GM21423 (cell line): ENCODE data around the gene ZKSCAN4.

Experiments used
- ATAC-seq: cut with Tn5 transposase; IDR thresholded peaks from one replicate; pipeline ENCODE4 v1.9.1; 2021; ENCODE audit warnings: mild to moderate bottlenecking, moderate library complexity; ENCODE audit not compliant: unreplicated experiment

Gene ZKSCAN4

DNA sequence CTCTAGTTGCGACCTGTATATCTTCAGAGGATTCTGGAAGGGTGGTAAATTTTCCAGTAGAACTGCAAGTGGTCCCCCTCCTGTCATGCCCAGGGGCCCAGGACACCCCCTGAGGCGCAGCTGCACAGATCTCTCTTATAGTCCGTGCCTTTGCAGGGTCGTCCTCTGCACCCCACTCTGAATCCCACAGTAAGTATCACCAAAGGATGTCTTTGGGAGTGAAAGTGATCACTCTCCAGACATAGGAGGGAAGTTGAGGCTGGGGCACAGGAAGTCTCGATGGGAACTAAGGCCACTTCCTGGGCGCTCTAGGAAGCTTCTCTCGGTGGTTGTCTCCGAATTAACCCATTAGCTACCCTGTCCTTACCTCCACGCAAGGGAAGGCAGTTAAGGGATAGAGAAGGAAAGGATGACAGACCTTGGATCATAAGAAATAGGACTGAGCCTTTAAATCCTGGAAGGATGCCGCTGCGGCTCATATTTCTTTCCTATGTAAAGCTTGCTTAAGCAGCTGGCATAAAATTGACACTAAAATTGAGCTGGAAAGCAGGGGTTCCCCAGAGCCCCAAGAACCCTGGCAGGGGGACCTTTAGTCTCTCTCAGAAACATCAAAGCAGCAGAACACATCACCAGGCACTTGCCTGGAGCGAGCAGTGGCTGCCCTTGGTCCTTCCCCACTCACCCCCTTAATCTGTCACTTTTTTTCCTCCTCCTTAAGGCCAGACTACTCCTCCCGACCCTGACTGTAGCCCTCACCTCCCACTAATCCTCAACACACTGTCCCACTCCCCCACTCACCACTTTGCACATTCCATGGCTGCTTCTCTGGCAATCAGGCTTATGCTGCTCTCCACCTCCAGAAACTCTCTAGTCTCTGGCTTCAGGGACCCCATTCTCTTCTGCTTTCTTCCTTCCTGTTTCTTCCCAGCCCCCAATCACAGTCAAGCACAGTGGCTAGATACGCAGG, at the start of gene ZKSCAN4:
TSS of gene ZKSCAN4 (minus strand) at position 261 of the 967 bp plus-strand sequence. CDS start 289 bp downstream, outside the sequence.
- ATAC-seq = peak; percentile 75

DNA sequence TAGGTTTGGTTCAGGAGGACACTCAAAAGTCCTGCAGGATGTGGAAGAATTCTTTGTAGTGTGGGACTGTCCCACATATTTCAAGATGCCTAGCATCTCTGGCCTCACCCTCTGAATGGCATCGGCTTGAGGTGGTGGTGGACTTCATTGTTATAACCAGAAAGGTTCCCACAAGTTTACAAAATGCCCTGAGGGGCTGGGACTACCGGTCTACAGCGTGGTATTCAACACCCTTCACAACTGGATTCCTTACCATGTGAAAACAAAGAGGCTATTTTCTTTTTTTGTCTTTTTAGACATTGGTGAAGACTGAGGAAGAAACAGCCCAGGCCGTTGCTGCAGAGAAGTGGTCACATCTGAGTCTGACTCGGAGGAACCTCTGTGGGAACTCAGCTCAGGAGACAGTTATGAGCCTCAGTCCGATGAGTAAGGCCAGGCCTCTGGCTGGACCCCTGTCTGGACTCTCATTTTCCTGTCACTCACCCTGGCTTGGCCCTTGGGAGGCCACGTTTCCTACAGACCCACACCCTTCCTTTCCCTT, 44.5 kb upstream of the ZKSCAN4 start:
- no peak for ATAC-seq

DNA sequence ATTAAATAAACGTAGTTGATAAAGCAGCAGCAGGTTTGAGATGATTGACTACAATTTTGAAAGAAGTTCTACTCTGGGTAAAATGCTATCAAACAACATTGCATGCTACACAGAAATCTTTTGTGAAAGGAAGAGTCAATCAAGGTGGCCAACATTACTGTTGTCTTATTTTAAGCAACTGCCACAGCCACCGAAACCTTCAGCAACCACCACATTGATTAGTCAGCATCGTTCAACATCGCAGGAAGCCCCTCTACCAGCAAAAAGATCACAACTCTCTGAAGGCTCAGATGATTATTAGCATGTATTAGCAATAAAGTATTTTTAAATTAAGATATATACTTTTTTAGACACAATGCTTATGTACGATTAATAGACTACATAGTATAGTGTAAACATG, 43.3 kb upstream of the ZKSCAN4 start:
- no peak for ATAC-seq

DNA sequence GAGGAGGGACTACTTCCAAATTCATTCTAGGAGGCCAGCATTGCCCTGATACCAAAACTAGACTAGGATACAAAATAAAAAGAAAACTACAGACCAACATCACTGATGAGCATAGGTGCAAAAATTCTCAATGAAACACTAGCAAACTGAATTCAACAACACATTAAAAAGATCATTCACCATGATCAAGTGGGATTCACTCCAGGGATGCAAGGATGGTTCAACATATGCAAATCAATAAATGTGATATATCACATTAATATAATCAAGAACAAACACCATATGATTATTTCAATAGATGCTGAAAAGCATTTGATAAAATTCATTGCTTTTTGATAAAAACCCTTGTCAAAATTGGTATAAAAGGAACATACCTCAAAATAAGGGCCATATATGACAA, 39.5 kb upstream of the ZKSCAN4 start:
- ATAC-seq = no peak

DNA sequence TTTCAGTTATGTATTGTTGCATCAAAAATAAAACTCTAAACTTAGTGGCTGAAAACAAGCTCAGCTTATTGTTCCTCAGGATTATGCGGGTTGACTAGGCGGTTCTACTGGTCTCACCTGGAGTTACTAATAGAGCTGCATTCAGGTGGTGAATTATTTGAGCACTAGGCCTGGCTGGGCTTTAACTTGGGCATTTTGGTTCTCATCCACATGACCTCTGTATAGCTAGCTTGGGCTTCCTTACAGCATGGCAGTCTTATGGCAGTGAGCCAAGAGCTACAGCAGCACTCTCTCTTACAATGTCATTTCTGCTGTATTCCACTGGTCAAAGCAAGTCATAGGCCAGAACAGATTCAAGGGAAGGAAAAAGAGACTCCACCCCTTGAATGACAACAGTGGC, 30.9 kb upstream of the ZKSCAN4 start:
- ATAC-seq = no peak

DNA sequence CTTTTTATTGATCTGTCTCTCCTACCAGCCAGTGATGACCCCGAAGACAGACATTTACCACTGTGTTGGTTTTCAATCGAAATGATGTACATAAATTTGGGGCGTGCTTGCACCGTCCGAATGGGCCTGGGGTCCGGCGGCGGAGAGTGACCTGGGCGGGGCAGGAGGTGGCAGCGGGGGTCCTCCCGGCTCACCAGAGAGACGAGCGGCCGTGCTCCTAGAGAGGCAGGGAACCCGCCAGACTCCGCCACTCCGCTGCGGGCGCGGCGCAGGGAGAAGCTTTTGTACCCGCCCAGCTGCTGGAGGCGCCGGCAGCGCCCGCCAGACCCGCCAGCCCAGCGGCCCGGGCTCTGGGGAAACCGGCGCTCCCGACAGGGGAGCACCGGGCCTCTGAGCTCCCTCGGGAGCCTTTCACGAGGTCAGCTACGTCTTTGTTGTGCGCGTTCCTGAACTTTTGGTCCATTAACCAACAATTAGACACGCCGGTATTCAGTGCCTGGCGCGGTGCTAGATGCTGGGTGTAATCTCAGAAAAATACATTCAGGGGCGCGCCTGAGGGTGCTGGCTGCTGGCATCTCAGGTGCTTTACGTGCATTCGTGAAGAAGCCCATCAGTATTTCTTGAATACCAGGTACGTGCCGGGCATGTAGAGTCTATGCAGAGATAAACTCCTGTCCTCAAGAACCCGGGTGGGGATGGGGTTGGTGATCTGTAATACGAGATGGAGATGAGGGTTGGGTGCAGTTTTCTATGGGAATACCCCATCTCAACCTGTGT, 29.4 kb upstream of the ZKSCAN4 start, which contains the start of gene PGBD1:
TSS of gene PGBD1 (plus strand) at position 285 of the 777 bp plus-strand sequence. CDS start 2,242 bp downstream, outside the sequence.
- peak; percentile 77 for ATAC-seq

DNA sequence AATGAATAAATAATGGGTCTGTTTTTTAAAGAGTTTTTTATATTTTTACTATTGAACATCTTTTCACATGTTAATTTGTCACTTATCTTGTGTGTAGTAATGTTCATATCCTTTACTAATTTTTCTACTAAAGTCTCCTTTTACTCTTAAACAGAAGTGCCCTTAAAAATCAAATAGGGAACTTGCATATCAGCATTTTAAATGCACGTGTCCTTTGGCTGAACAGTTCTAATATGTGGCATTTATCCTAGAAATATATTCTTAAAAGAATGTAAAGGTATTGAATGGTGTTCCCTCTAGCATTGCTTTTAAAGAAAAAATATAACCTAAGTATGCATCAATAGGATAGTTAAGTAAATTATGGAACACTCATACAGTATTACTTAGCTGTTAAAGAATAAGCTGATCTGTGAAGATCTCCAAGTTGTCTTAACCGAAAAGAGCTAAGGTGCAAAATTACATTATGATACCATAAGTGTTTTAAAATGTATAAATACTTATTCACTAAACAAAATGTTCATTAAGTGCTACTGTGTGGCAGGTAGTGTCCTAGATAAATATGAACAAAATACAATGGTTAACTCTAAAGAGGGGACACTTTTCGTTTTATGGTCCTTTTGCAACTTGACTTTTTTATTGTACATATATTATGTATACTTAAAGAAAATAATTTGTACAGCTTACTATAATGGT, 28.7 kb upstream of the ZKSCAN4 start:
- ATAC-seq = no peak

DNA sequence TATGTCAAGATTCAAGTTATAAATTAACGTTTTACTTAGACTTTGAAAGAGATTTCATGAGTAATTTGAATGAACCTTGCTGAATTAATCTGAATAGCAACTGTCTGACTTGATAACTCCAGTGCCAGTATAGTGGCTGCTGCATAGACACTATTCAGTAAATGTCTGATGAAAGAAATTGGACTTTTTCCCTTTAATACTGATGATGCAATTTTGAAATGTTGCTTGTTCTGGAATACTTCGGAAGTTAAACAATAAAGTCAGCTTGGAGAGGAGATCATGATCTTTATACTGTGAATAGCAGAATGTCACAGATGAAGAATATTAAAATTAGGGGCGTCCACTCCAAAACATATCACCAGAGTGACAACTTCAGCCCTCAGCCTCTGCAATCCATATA, 25.7 kb upstream of the ZKSCAN4 start:
- no peak for ATAC-seq

DNA sequence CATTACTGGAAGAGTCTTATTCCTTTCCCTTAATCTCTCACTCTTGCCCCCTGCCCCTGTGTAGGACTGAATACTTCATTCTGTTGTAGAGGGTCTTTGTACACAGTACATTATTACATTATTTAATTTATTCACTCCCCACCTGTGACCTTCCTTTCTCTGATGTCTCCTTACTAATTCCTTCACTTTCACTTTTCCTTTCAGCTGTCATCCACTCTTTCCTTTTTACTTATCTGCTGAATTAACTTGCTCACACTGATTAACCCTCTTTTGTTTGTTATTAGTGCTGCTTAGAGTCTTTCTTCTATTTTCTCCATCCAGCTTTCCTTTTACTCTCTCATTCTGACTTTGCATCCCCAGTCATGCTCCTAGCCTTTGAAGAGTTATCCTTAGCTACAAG, 22.8 kb upstream of the ZKSCAN4 start:
- ATAC-seq = no peak

DNA sequence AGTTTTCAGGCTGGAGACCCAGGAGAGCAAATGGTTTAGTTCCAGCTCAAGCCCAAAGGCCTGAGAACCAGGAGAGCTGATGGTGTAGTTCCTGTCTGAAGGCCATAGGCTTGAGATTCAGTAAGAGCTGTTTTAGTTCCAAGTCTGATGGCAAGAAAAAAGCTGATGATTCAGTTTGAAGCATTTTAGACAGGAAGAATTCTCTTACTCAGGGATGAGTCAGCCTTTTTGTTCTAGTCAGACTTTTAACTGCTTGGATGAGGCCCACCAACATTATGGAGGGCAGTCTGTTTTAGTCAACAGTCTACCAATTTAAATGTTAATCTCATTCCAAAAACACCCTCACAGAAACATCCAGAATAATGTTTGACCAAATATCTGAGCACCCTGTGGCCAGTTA, 17.4 kb upstream of the ZKSCAN4 start:
- no peak for ATAC-seq

DNA sequence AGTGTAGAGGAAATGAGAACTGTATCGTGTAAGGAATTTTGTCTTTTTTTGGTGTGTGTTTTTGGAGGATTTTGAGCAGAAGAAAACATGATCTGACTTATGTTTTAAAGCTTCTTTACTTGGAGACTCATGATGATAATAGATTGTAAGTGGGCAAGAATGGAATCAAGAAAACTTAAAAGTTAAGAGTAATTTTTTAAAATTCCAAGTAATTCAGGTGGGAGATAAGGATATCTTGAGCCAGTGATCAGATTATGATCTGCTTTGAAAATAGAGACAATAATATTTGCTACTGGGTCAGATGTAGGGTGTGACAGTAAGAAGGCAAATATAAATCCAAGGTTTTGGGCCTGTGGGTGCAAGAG, 15.6 kb upstream of the ZKSCAN4 start:
- no peak for ATAC-seq

DNA sequence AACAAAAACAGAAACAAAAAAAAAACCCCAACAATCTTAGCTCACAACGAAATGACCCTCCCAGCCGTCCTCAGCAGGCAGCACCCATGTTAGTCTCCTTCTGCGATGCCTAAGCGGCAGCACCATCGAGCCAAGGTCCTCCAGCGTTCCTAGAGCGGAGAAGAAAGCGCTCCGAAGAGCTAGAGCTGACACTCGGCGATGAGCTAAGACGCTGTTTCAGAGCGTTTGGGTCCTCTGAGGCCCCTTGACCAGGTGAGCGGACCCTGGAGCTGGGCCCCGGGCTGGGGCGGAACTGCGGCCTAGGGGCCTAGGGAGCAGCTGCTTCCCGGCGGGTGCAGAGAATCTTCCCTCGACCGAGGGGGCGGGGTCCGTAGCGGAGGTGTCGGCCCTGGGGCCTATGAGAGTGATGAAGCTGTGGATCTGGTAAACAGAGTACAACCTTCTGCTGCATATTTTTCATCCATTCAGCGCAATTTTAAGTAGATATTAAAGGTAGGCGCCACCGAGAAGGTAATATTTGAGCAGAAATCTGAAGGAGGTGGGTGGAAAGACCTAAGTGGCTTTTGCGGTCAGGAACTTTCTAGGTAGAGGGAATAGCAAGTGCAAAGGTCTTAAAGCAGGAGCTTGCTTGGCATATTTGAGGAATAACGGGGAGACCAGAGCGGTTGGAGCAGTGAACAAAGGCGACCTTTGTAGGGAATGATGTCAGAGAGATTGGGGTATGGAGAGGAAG, 15.1 kb upstream of the ZKSCAN4 start, which contains the start of gene ZSCAN26:
TSS of gene ZSCAN26 (plus strand) at position 182 of the 733 bp plus-strand sequence. CDS start 4,777 bp downstream, outside the sequence.
- ATAC-seq = peak; percentile 86

DNA sequence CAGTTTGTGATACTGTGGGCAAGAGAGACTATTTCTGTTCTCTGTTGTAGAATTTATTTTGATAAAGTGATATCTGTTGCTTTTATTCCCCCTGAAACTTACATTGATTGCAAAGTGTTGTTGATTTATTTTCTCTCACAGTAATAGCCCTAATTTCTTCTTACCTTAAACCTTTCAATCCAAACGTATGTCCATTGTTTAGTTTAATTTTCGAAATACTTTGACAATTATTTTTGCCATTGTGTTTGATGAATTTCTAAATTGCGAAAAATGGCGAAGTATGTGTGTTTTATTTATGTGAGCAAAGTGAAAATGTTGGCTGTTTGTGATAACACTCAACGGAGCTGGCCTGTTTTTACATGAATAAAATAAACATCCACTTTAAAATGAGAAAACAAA, 14.5 kb upstream of the ZKSCAN4 start:
- no peak for ATAC-seq

DNA sequence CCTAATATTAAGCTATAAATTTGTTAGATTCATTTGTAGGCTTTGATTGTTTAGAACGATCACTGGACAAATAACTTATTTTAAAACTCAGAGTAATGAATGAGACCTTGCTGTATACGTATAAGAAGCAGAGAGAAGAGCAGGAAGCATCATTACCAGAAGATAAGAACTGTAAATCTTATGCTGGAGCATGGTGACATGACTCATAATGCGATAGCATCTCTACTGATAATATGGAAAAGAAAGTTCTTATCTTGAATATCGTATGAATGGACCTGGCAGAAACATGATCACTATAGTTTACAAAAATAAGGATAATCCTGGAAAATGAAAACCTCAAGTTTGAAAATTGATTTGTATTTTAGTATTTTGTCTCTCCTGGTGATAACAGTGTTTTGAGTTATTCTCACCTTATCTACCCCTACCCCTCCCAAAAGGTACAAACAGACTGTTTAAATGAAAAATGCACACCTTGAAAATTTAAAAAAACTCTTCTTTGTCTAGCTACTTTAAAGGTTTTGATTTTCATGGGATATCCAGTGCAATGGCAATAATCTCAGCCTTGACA, 12.8 kb upstream of the ZKSCAN4 start:
- no peak for ATAC-seq

DNA sequence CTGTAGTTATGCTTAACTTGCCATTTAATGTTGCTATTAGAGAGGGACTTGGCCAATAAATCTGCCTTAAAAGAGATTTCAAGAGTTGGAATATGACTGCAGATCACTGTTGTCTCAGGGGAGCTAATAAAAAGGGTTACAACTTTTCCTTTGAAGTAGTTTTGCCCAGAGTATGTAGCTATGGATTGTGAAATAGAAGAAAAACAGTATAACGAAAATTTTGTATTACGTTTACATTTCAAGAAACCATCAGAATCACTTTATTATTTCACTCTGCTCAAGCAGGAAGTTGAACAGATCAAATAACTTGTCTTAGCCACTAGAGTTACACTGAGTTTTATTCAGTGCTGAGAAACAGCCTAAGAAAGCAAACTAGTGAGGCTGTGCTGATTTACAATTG, 11.9 kb upstream of the ZKSCAN4 start:
- no peak for ATAC-seq

DNA sequence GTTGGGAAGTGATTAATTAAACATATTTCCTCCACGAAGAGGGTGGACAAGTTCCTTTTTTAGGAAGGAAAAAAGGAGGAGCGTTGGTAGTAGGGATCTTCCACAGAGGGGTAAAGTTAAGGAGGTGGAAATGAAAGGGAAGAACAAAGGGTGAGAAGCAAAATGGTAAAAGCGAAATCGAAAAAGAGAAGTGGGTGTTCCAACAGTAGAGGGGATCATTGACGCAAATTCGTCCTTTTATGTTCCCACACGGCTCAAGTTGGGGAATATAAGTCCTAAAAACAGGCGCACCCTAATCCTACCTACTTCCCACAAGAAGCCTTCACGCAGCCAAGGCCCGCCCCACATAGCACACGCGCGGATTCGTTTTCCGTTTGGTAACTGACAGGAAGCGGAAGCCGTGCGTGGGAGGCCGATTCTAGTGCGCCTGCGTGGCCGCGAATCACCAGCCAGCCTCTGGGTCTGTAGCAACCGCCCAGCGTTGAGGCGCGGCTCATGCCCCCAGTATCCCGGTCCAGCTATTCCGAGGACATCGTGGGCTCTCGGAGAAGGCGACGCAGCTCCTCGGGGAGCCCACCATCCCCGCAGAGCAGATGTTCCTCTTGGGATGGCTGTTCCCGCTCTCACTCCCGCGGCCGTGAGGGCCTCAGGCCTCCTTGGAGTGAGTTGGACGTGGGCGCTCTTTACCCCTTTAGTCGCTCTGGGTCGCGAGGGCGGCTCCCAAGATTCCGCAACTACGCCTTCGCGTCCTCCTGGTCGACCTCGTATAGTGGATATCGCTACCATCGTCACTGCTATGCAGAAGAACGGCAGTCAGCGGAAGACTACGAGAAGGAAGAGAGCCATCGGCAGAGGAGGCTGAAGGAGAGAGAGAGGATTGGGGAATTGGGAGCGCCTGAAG, 7.1 kb upstream of the ZKSCAN4 start, which contains the start of gene NKAPL:
TSS of gene NKAPL (plus strand) at position 421 of the 901 bp plus-strand sequence. CDS start at position 496, 75 bp downstream.
- no peak for ATAC-seq

DNA sequence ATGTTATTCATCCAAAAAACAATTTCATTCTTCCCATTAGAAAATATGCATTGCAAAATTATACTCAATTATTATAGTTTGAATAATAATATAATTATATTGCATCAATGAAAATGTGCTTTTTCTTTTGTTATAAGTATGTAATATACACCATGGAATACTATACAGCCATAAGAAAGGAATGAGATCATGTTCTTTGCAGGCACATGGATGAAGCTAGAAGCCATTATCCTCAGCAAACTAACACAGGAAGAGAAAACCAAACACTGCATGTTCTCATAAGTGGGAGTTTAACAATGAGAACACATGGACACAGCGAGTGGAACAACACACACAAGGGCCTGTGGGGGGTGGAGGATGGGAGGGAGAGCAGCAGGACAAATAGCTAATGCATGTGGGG, 5.0 kb upstream of the ZKSCAN4 start:
- no peak for ATAC-seq

DNA sequence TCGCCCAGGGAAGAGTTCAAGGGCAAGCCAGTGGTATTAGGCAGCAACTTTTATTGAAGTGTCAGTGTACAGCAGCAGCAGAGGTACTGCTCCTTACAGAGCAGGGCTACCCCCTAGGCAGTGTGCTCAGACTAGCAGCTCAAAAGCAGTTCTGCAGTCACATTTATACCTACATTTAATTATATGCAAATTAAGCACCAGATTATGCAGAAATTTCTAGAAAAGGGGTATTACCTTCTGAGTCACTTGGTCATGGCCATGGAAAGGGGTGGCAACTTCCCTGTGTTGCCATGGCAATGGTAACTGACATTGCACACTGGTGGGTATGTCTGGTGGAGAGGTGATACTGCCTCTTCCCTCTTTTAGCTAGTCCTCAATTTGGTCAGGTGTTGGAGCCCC, 2.1 kb upstream of the ZKSCAN4 start:
- ATAC-seq = no peak

DNA sequence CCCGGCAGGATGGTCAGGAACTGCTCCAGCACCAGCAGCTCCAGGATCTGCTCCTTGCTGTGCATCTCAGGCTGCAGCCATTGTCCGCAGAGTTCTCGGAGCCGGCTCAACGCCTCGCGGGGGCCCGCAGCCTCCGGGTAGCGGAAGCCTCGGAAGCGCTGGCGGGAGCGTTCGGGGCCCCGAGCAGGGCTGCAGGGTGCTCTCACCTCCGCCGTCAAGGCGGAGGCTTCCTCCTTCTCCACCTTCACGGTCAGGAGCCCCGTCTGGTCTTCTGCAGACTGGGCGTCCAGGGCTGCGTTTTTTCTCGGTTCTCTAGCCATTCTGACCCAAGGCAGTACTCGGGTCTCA, 434 bp downstream of the ZKSCAN4 start:
- ATAC-seq = peak; percentile 54
